Left renal cortex interstitium (tissue), 4 donors: Measurements from ENCODE around the gene CEP41. TPM values are rescaled to one million over a fixed set of nuclear protein-coding genes. Genes with fewer than 3 reads are reported as not detected.

Source experiments
- DNase-seq, 4 donors: peaks; one replicate each; pipeline ENCODE4 v3.0.0-alpha.2; 2013; ENCODE audit warnings: low read depth in 4 of 4, low spot score in 2 of 4, missing footprints in 1 of 4
- polyA plus RNA-seq, 4 donors: library from polyadenylated mRNA; unstranded; fragments of 120-200 nt; gene quantifications; one replicate each; pipeline ENCODE4 v1.2.1, GENCODE V29; 2013; ENCODE audit not compliant: insufficient read length in 4 of 4

CEP41 gene
- polyA plus RNA-seq, 4 donors, result 26.7 to 31.6 (median 28.4) TPM

- DNase-seq, result no peak
Observed at GRCh38 chr7:130421684-130422083, 19.1 kb downstream of the CEP41 start.

- DNase-seq, result no peak
Observed at GRCh38 chr7:130420943-130421578, 19.8 kb downstream of the CEP41 start.

GRCh38 chr7:130419658-130420057 is 21.2 kb downstream of the CEP41 start:
- DNase-seq, result no peak

- DNase-seq, result no peak
Observed at GRCh38 chr7:130418306-130418705, 22.5 kb downstream of the CEP41 start.

GRCh38 chr7:130417213-130417612 is 23.6 kb downstream of the CEP41 start:
- no peak for DNase-seq

- DNase-seq, result no peak
Observed at GRCh38 chr7:130415006-130415405, 25.8 kb downstream of the CEP41 start.

- no peak for DNase-seq
Observed at GRCh38 chr7:130413201-130413600, 27.6 kb downstream of the CEP41 start.

- DNase-seq, result no peak
Observed at GRCh38 chr7:130410868-130411541, 29.8 kb downstream of the CEP41 start.

GRCh38 chr7:130409712-130410072 is 31.1 kb downstream of the CEP41 start:
- DNase-seq, result no peak

GRCh38 chr7:130409067-130409711 is 31.6 kb downstream of the CEP41 start:
- no peak for DNase-seq

GRCh38 chr7:130405003-130405402 is 35.8 kb downstream of the CEP41 start:
- no peak for DNase-seq

GRCh38 chr7:130401578-130401977 is 39.2 kb downstream of the CEP41 start:
- no peak for DNase-seq

GRCh38 chr7:130401101-130401500 is 39.7 kb downstream of the CEP41 start:
- no peak for DNase-seq

- DNase-seq, result no peak
Observed at GRCh38 chr7:130400120-130400572, 40.7 kb downstream of the CEP41 start.

- DNase-seq, result no peak
Observed at GRCh38 chr7:130398526-130399090, 42.2 kb downstream of the CEP41 start.

- no peak for DNase-seq
Observed at GRCh38 chr7:130397758-130398073, 43.1 kb downstream of the CEP41 start.

GRCh38 chr7:130397051-130397757 is 43.6 kb downstream of the CEP41 start:
- peak in 1 of 4 donors; percentile 71 for DNase-seq

GRCh38 chr7:130396109-130396508 is 44.7 kb downstream of the CEP41 start:
- no peak for DNase-seq

GRCh38 chr7:130395421-130395820 is 45.4 kb downstream of the CEP41 start:
- DNase-seq, result no peak

- DNase-seq, result no peak
Observed at GRCh38 chr7:130394421-130395195, 46.2 kb downstream of the CEP41 start.
